Activated CD8-positive, alpha-beta memory T cell treated with anti-CD3 and anti-CD28 coated beads, Interleukin-2, amount 50 U/mL, for 1 hour (primary cell): ENCODE results near the gene PELI1.
"Not testable (repeated sequence)": the region's sequence is repeated elsewhere in the genome, so short reads cannot be mapped to it uniquely, and the experiment has no call there.

ENCODE experiments used
- DNase-seq: peaks from one replicate; pipeline ENCODE4 v3.0.0-alpha.2; 2020; ENCODE audit errors: extremely low read depth

PELI1 gene

GRCh38 chr2:64122358-64122757, 21.9 kb downstream of the PELI1 start:
- no peak for DNase-seq

GRCh38 chr2:64120928-64121327, 23.3 kb downstream of the PELI1 start:
- no peak for DNase-seq

- no peak for DNase-seq
These were observed 24.2 kb downstream of the PELI1 start for GRCh38 chr2:64120008-64120407.

GRCh38 chr2:64119369-64119768, 24.9 kb downstream of the PELI1 start:
- no peak for DNase-seq

GRCh38 chr2:64115808-64116598, 28.2 kb downstream of the PELI1 start:
- DNase-seq = no peak

GRCh38 chr2:64114912-64115277, 29.3 kb downstream of the PELI1 start:
- no peak for DNase-seq

- DNase-seq = no peak
These were observed 29.9 kb downstream of the PELI1 start for GRCh38 chr2:64114063-64114911.

GRCh38 chr2:64112016-64112415, 32.2 kb downstream of the PELI1 start:
- no peak for DNase-seq

- DNase-seq = no peak
These were observed 32.8 kb downstream of the PELI1 start for GRCh38 chr2:64111426-64111825.

GRCh38 chr2:64108666-64109241, 35.5 kb downstream of the PELI1 start:
- DNase-seq = no peak

GRCh38 chr2:64106481-64106880, 37.7 kb downstream of the PELI1 start:
- DNase-seq = no peak

- no peak for DNase-seq
These were observed 38.4 kb downstream of the PELI1 start for GRCh38 chr2:64105670-64106461.

GRCh38 chr2:64104933-64105332, 39.3 kb downstream of the PELI1 start:
- no peak for DNase-seq

GRCh38 chr2:64102736-64103135, 41.5 kb downstream of the PELI1 start:
- DNase-seq = not testable (repeated sequence)

- no peak for DNase-seq
These were observed 43.1 kb downstream of the PELI1 start for GRCh38 chr2:64101141-64101591.

GRCh38 chr2:64100584-64100983, 43.6 kb downstream of the PELI1 start:
- not testable (repeated sequence) for DNase-seq

- DNase-seq = no peak
These were observed 49.4 kb downstream of the PELI1 start for GRCh38 chr2:64094663-64095382.

GRCh38 chr2:64093341-64093740, 50.9 kb downstream of the PELI1 start:
- DNase-seq = no peak

- no peak for DNase-seq
These were observed 51.7 kb downstream of the PELI1 start for GRCh38 chr2:64092502-64092901.

GRCh38 chr2:64090264-64090663, 54.0 kb downstream of the PELI1 start:
- no peak for DNase-seq
